ENCODE measurements around the gene TBP. TPM values are rescaled to one million over a fixed set of nuclear protein-coding genes. Genes with fewer than 3 reads are reported as not detected.

The TBP gene
- total RNA-seq: 11.0 and 15.5 TPM in 2 replicates

DNA sequence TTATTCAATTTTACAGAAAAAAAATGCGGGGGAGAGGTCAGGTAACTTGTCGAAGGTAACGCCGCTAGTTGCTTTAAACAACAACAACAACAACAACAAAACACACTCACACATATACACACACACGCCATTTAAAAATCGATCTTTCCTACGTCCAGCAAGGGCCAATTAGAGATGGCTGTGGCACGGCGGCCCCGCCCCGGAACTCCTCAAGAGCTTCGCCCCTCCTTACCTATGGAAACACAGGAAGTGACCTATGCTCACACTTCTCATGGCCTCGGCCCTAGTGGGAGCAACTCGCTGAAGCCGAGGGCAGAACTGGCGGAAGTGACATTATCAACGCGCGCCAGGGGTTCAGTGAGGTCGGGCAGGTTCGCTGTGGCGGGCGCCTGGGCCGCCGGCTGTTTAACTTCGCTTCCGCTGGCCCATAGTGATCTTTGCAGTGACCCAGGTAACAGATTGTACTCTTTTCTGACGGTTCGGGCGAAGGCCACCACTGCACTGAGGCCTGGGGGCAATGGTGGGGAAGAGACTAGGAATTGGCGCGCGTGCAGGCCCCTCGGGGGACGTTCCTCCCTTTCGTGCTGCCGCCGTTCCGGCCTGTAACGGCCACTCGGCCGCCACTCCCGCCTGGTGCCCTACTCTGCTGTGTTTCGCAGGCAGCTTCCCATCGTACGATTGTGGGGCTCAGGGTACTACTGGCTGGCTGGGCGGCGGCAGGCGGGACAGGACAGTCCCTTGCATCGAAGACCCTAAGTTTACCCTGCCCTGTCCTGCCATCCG, at the start of gene TBP:
TSS of gene TBP (plus strand) at position 357 of the 783 bp plus-strand sequence. CDS start 2,661 bp downstream, outside the sequence.

GRCh38 chr6:170552765-170553533, 1.2 kb upstream of the TBP start, which contains the start of gene PSMB1:
Gene PSMB1 (minus strand): TSS chr6:170553307. CDS start chr6:170553242, 65 bp downstream.

GRCh38 chr6:170584181-170584953, 30.2 kb downstream of the TBP start, which contains the start of gene PDCD2:
Gene PDCD2 (minus strand): TSS chr6:170584637. CDS start chr6:170584581, 56 bp downstream.

Other genes with a start within 250 kb of the TBP start
- gene FAM120B, start 247.6 kb upstream of the TBP start, total RNA-seq: 14.6 and 22.6 TPM in 2 replicates
- 222 and 338 TPM in 2 replicates for gene PSMB1, start 1.1 kb upstream of the TBP start, total RNA-seq
- gene PDCD2, start 30.3 kb downstream of the TBP start, total RNA-seq: 46.3 and 48.3 TPM in 2 replicates

All from smooth muscle cell of the umbilical artery (primary cell).